NK-92 treated with Interleukin-12 subunit alpha and Interleukin-12 subunit beta, amount 100 ng/mL, for 24 hours (cell line): ENCODE measurements around the gene GFOD2.
"Not testable (repeated sequence)": the region's sequence is repeated elsewhere in the genome, so short reads cannot be mapped to it uniquely, and the experiment has no call there.

Source experiments
- DNase-seq: peaks from one replicate; lab custom pipeline; 2025; lab: John Stamatoyannopoulos, UW

Gene GFOD2

DNA sequence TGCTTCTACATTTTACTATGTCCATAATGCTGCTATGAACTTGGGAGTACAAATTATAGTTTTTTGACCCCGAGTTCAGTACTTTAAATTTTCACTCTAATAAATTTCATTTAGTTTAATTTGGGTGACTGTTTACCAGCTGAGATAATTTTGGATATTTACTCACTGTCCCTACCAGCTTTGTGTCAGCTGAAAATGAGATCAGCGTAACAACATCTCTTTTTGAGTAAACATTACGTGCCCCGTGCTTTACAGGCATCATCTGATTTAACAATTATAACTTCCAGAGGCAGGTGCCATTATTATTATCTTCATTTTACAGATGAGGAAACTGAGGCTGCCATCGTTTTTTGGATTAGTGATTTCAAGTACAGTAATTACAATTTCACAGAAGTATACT, 15.0 kb downstream of the GFOD2 start:
- DNase-seq: no peak

DNA sequence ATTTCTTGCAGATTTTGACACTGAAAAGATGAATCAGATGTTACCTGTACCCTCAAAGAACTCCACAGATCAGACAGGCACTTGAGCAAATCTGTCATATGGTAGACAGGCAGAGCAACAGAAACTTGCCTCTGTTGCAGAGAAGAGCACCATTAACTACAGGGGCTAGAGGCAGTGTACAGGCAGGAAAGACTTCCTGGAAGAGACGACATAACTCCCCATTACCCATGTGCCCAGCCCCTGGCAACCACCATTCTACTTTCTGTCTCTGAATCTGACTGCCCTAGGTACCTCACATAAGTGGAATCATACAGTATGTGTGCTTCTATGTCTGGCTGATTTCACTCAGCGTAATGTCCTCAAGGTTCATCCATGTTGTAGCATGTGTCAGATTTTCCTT, 15.5 kb downstream of the GFOD2 start:
- DNase-seq: no peak

DNA sequence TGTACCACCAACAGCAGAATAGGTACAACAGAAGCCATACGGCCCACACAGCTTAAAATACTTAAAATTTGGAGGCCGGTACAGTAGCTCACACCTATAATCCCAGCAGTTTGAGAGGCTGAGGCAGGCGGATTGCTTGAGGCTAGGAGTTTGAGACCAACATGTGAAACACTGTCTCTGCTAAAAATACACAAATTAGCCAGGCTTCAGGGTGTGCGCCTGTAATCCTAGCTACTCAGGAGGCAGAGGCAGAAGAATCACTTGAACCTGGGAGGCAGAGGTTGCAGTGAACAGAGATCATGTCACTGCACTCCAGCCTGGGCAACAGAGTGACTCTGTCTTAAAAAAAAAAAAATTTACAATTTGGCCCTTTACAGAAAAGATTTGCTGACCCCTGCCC, 17.0 kb downstream of the GFOD2 start:
- DNase-seq: no peak

DNA sequence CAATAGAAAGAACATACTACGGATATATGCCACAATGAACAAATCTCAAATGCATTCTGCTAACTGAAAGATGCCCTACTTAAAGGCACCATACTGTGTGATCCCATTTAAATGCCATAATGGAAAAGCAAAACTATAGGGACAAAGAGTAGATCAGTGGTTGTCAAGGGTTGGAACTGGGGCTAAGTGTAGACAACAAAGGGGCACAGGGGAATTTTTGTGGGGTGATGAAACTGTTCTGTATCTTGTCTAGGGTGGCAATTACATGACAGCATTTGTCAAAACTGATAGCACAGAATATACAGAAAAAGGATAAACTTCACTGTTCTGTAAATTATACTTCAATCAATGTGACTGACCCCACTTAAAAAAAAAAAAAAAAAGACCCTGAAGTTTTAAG, 17.7 kb downstream of the GFOD2 start:
- DNase-seq: no peak

DNA sequence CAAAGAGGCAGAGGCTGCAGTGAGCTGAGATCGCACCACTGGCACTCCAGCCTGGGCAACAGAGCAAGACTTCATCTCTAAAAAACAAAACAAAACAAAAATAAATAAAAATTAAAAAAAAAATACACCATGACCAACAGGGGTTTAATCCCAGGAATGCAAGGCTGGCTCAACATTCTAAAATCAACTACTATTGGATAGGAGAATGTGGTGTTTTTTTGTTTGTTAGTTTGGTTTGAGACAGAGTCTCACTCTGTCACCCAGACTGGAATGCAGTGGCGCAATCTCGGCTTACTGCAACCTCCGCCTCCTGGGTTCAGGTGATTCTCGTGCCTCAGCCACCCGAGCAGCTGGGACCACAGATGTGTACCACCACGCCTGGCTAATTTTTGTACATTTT, 19.9 kb downstream of the GFOD2 start:
- DNase-seq: no peak

DNA sequence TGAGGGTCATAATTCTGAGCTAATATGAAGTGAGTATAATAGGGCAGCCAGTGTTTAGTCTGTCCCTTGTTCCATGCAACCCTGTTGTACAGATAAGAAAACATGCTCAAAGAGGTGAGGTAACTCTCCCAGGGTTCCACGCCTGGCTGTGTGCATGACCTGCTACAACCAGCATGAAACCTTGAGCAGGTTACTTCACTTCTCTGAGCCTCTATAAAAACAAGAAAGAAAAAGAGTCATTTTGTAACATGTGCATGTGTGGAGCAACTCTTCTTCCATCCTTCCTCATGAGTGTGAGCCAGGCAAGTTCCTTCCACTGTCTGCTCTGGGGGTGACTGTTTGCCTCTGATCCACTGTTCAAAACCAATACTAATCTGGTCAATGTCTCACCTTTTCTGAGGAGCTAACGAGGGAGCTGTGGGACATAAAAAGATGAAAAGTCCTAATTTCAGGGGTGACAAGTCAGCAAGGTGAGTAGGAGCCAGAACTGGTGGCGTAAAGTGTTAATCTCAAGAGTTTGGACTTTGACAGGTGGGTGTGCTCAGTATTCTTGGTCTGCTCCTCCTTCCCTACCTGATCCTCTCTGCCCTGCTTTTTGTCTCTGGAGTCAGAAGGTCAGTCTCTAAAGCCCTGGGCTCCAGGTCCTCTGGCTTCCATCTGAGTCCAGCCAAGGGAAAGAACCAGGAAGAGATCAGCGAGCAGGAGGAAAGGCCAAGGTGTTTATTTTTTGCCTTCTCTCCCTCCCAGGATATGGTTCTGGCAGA, 21.5 kb downstream of the GFOD2 start:
- DNase-seq: no peak

DNA sequence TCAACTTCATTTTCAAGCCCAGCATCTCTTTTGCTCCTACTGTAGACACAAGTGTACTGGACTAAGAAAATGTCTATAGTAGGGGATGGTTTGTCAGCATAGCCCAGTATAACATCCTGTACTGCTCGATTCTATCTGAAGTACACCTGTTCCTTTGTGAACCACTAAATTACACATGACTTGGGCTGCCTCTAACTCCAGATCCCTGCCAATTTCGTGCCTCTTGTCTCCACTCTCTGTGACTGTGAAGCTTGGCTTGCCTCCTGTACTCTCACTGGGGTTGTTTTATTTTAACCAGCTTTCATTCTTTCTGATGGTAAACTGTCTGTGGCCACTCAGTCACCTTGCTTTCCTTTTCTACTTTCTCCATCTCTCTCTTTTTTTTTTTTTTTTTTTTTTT, 24.5 kb downstream of the GFOD2 start:
- no peak for DNase-seq

DNA sequence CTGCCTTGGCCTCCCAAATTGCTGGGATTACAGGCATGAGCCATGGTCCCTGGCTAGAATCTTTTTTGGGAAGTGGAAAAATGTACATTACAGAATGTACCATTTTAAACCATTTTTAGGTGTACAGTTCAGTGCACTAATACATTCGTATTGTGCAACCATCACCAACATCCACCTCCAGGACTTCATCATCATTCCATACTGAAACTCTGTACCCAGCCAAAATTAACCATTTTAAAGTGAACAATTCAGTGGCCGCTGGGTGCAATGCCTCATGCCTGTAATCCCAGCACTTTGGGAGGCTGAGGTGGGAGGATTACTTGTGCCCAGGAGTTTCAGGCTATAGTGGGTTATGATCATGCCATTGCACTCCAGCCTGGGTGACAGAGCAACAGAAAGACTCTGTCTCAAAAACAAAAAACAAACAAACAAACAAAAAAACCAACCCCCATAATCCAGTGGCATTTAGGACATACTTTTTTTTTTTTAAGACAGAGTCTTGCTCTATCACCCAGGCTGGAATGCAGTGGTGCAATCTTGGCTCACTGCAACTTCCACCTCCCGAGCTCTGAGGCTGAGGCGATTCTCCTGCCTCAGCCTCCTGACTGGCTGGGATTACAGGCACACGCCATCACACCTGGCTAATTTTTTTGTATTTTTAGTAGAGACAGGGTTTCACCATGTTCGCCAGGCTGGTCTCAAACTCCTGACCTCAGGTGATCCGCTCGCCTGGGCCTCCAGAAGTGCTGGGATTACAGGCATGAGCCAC, 25.4 kb downstream of the GFOD2 start:
- DNase-seq: not testable (repeated sequence)

DNA sequence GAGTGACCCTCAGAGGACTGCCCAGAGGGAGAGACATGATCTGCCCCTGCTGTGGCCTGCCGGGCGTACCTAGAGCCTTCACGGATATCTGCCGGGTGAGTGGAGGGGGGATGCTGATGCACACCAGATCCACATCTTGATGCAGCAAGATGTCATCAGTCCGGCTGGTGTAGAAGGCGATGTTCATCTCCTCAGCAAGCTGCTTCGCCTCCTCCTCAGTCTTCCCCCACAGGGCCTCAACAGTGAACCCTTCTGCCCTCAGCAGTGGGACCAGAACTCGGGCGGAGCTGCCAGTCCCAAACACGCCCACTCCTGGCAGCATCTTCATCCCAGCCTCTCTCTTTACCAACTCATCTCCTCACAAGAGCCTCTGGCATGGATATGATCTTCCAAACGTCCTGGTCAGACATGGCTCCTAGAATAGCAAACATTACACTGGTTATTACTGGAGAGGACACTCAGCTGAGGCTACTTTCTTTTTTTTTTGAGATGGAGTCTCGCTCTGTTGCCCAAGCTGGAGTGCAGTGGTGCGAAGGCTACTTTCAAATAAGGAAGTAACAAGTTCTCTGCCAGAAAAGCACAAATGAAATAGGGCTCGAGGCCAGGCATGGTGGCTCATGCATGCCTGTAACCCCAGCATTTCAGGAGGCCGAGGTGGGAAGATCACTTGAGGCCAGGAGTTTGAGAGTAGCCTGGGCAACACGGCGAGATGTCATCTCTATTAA, 33.6 kb downstream of the GFOD2 start:
- DNase-seq: no peak

DNA sequence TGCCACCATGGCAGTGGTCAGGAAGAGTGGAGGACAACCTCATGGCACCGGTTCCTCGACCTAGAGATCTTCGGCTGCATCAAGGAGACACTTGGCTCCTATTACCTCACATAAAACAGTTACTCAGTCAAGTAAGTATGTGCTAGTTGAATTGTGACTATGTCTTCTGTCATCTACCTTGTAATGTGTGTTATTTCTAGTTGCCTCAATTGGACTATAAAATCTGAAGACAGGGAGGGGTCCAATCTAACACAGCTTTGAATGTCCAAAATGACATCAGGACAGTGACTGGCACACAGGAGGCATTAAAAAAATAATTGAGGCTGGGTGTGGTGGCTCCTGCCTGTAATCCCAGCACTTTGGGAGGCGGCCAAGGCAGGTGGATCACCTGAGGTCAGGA, 35.3 kb downstream of the GFOD2 start:
- DNase-seq: no peak

DNA sequence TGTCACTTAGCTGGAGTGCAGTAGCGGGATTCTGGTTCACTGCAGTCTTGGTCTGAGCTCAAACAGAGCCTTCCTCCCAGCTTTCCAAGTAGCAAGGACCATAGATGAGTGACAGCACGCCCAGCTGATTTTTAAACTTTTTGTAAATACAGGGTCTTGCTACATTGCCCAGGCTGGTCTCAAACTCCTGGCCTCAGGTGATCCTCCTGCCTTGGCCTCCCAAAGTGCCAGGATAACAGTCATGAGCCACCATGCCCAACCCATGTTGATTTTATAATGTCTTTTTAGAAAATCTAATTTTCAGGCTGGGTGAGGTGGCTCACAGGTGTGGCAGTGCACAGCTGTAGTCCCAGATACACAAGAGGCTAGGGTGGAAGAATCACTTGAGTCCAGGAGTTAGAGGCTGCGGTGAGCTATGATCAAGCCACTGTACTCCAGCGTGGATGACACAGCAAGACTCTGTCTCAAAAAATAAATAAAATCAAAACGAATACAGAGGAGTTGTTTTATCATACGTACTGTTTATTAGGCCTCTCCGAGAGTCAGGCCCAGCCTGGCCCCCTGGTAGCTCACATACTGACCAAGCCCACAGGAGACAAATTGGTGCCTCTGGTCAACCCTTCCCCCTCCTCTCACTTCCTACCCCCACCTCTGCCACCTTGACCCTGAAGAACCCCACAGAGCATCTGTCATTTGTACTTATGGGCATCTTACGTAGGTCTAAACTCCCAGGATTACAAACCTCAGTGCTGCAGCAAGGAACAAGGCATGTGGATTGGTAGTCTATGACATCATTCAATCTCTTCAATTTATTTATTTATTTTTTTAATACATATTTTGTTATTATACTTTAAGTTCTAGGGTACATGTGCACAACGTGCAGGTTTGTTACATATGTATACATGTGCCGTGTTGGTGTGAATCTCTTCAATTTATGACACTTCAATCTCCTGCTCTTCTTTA, 38.9 kb downstream of the GFOD2 start:
- DNase-seq: no peak

DNA sequence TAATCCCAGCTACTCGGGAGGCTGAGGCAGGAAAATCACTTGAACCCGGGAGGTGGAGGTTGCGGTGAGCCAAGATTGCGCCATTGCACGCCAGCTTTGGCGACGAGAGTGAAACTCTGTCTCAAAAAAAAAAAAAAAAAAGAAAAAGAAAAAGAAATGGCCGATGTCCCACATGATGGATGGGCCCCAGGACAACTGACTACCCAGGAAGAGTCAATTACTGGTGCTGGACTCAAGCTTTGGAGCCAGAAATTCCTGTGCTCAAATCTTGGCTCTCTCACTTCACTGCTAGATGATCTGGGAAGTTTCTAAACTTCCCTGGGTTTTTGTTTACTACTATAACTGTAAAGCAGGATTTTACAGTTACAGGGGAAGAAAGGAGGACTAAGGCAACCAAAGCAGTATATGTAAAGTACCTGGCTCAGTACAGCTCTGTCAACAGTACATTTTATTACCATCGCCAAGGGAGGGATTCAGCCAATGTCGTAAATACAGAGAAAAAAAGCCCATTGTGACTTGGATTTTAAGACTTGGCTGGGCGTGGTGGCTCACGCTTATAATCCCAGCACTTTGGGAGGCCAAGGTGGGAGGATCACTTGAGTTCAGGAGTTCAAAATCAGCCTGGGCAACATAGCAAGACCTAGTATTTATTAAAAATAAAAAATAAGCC, 40.6 kb downstream of the GFOD2 start:
- no peak for DNase-seq

DNA sequence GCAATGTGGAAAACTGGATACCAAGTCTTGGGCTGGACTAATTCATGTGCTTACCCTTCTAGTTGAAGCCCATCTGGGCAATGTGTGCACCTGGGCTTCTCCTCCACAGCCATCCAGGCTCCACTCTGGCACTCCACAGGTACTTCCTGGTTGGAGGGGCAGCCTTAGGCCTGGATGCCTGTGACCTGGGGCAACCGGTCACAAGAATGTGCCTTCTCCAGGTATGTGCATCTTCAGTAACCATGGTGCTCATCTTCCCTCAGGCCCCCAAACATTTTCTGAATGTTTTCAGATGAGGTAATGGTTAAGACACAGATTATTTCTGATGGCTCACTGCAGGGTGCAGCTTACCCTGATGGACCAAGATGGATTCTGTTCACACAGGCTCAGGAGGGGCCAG, 41.4 kb downstream of the GFOD2 start:
- no peak for DNase-seq

DNA sequence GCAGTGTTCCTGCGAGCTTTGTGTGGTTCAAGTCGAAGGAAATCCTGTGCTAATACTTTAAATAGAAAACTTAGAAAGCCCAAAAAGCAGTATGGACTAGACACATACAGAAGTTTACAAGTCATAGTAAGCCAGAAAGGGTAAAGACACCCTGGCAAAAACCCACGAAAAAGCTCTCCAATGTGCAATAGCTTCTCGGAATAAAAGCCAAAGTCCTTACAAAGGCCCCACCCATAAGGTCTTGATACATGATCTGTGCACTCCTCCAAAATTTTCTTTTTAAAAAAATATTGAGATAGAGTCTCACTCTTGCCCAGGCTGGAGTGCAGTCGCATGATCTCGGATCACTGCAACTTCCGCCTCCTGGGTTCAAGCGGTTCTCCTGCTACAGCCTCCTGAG, 42.2 kb downstream of the GFOD2 start:
- DNase-seq: no peak

DNA sequence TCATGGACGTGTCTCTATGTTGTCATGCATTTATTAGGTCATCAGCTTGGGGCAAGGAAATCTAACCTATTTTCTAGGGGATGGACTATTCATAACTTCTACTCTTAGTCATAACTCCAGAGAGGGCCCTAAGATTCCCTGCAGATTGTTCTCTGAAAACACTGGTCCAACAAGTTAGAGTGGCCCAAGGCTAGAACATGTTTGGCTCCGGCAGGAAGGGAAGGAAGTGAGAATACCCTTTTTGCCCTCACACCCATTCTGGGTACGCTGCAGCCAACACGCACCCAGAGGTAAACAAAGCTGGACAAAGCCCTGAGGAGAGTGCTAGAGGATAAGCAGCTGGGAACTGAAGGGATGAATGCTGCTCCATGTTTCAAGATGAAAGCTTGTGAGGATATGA, 42.6 kb downstream of the GFOD2 start:
- DNase-seq: no peak

DNA sequence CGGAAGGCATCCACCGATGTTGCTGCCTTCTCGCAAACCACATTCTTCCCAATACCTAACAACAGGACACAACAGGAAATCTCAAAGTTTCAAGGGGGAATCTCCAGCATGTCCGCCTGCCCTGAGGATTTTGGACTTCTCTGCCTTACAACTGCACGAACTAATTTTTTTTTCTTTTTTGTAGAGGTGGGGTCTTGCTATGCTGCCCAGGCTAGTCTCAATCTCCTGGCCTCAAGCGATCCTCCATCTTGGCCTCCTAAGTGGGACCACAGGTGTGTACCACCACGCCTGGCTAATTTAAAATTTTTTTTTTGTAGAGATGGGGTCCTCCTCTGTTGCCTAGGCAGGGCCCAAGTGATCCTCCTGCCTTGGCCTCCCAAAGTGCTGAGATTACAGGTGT, 43.1 kb downstream of the GFOD2 start:
- DNase-seq: no peak

DNA sequence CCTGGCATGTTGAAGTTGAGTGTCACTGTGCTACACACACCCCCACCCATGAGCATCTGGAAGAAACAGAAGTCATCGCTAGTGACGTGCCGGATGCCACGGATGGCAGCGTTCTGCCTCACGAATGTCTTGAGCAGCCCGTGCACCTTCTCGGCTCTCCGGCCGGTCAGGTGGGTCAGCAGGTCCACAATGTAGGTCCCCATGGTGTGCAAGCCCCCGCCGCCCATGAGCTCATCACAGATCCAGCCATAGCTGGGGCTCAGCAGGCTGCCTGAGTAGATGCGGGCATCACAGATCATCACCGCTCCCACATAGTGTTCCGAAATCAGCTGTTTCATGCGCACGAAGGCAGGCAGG, 43.6 kb downstream of the GFOD2 start:
- no peak for DNase-seq

DNA sequence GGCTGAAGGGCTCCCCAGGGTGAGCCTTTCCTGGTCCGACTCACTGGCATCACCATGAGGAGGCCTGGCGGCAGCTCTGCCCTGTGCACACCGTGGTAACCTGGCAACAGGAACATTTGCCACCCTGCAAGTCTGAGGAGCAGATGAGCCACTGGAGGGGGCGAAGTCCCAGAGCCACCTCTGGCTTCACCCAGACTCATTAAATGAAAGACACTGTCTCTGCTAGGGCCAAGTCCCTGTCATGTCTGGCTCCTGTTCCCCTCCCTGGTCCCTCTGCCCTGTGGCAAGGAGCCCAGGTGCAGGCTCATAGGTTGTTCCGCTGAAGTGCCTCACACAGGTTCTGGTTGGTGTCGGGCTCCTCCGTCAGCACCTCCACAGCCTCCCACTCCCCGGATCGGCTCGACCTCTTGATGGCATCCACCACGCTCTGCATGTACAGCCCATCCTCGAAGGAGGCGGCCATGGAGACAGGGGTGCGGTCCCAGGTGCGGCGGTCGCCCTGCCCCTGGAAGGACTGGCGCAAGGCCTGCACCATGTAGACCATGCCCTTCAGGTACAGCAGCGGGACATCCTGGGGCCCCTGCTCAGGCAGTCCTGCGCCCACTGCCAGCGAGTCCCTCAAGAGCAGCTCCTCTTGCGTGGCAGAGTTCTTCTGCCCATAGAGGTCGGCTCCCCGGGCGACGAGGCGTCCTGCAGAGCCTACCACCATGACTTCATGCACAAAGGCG, 44.1 kb downstream of the GFOD2 start:
- no peak for DNase-seq

DNA sequence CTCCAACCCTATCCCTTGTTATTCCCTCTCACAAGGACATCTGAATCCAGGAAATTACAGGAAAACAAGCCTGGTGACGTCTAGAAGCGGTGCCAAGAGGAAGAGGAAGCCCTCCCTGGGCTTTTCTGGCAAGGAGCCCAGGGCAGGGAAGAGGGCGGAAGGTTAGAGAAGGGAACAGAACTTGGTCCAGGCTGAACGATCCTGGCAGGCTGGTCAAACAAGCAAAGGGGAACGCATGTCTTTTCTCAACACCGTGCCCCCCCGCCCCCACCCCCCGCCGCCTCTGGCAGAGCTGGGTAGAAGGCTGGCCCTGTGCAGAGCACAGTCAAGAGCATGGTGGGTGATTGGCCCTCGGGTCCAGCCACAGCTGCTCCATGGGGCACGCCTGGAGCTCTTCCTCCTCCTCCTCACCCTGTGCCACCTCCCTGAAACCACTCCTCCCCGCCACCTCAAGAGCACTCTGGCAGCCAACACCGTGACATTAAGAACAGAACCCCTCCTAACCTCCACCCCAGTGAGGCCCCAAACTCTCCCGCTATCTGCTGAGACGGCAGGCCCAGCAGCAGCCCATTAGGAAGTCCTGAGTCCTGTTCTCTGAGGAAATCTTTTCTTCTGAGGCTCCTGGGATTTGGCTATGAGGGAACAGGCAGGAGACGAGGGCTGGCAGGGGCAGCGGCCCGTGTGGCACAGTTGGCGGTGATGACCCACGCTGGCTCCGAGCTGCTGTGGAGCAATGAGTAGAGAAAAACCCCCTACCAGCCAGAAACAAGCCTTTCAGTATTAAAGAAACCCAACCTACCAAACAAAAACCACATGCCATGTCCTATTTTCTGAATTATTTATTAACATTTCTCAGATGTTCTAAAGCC, 45.2 kb downstream of the GFOD2 start:
- no peak for DNase-seq
